Duodenal mucosa (tissue), 2 donors: ENCODE measurements around the gene OSBPL3.

Source experiments
- H3K27ac ChIP-seq: one replicate; pipeline ENCODE4 v1.7.0; 2013; ENCODE audit warnings: low read depth, low read length
- H3K27me3 ChIP-seq, 2 donors: one replicate each; pipeline ENCODE4 v1.7.0; 2013; ENCODE audit warnings: low read length in 2 of 2, control low read depth in 1 of 2; ENCODE audit not compliant: insufficient read depth in 2 of 2, control insufficient read depth in 1 of 2
- H3K36me3 ChIP-seq, 2 donors: one replicate each; pipeline ENCODE4 v1.7.0; 2013; ENCODE audit warnings: low read length in 2 of 2, control low read depth in 1 of 2; ENCODE audit not compliant: insufficient read depth in 2 of 2, control insufficient read depth in 1 of 2
- H3K4me1 ChIP-seq, 2 donors: one replicate each; pipeline ENCODE4 v1.7.0; 2013; ENCODE audit warnings: low read length in 2 of 2, control low read depth in 1 of 2; ENCODE audit not compliant: insufficient read depth in 2 of 2, control insufficient read depth in 1 of 2
- H3K4me3 ChIP-seq, 2 donors: one replicate each; pipeline ENCODE4 v1.7.0; 2013; ENCODE audit warnings: low read length in 2 of 2, low read depth in 1 of 2
- H3K9ac ChIP-seq, 2 donors: one replicate each; pipeline ENCODE4 v1.7.0; 2013; ENCODE audit warnings: low read length in 2 of 2, low read depth in 1 of 2
- H3K9me3 ChIP-seq, 2 donors: one replicate each; pipeline ENCODE4 v1.7.0; 2013; ENCODE audit warnings: low read length in 2 of 2, control low read depth in 1 of 2; ENCODE audit not compliant: control insufficient read depth in 1 of 2

OSBPL3 gene

GRCh38 chr7:24913801-24914464, 66.0 kb downstream of the OSBPL3 start:
- Histone ChIP-seq H3K27ac (no peak overlapping the region), H3K9me3 (no peaks in the 10 kb centered on the region), H3K9ac (no peak overlapping the region), H3K4me3 (no peak overlapping the region), H3K36me3 (no peaks in the 10 kb centered on the region), H3K4me1 (peaks cover 5 to 12% of the 10 kb centered on the region in 2 donors), H3K27me3 (no peaks in the 10 kb centered on the region)

GRCh38 chr7:24912874-24913514, 67.0 kb downstream of the OSBPL3 start:
- Histone ChIP-seq H3K9ac (no peak overlapping the region), H3K27me3 (no peaks in the 10 kb centered on the region), H3K27ac (no peak overlapping the region)

GRCh38 chr7:24912424-24912823, 67.6 kb downstream of the OSBPL3 start:
- H3K4me3 ChIP-seq = no peak overlapping the region
- no peak overlapping the region for H3K9ac ChIP-seq
- H3K9me3 ChIP-seq = no peaks in the 10 kb centered on the region
- H3K4me1 ChIP-seq = peaks cover 6 to 25% of the 10 kb centered on the region in 2 donors
- no peaks in the 10 kb centered on the region for H3K36me3 ChIP-seq
- H3K27me3 ChIP-seq = no peaks in the 10 kb centered on the region
- H3K27ac ChIP-seq = no peak overlapping the region

More at GRCh38 chr7:24912874-24913514, 67.0 kb downstream of the OSBPL3 start:
- no peaks in the 10 kb centered on the region for H3K36me3 ChIP-seq
- no peak overlapping the region for H3K4me3 ChIP-seq
- H3K9me3 ChIP-seq = no peaks in the 10 kb centered on the region
- peaks cover 5 to 20% of the 10 kb centered on the region in 2 donors for H3K4me1 ChIP-seq

GRCh38 chr7:24911213-24911603, 68.8 kb downstream of the OSBPL3 start:
- Histone ChIP-seq H3K9me3 (no peaks in the 10 kb centered on the region), H3K4me3 (no peak overlapping the region), H3K27me3 (no peaks in the 10 kb centered on the region), H3K27ac (no peak overlapping the region), H3K9ac (no peak overlapping the region), H3K36me3 (no peaks in the 10 kb centered on the region), H3K4me1 (peaks cover 12 to 34% of the 10 kb centered on the region in 2 donors)

GRCh38 chr7:24910551-24911212, 69.3 kb downstream of the OSBPL3 start:
- Histone ChIP-seq H3K36me3 (no peaks in the 10 kb centered on the region), H3K27ac (no peak overlapping the region), H3K9ac (no peak overlapping the region), H3K9me3 (no peaks in the 10 kb centered on the region), H3K4me1 (peaks cover 18 to 34% of the 10 kb centered on the region in 2 donors), H3K4me3 (no peak overlapping the region), H3K27me3 (no peaks in the 10 kb centered on the region)

GRCh38 chr7:24908727-24909126, 71.3 kb downstream of the OSBPL3 start:
- H3K27me3 ChIP-seq = no peaks in the 10 kb centered on the region
- H3K9ac ChIP-seq = no peak overlapping the region
- no peaks in the 10 kb centered on the region for H3K9me3 ChIP-seq
- H3K27ac ChIP-seq = no peak overlapping the region
- no peaks in the 10 kb centered on the region for H3K36me3 ChIP-seq
- no peak overlapping the region for H3K4me3 ChIP-seq
- peaks cover 28 to 42% of the 10 kb centered on the region in 2 donors for H3K4me1 ChIP-seq

- H3K27ac ChIP-seq = no peak overlapping the region
- H3K4me1 ChIP-seq = peaks cover 28 to 42% of the 10 kb centered on the region in 2 donors
- no peak overlapping the region for H3K4me3 ChIP-seq
These were observed 71.8 kb downstream of the OSBPL3 start for GRCh38 chr7:24908166-24908565.

GRCh38 chr7:24907311-24907886, 72.6 kb downstream of the OSBPL3 start:
- Histone ChIP-seq H3K4me3 (peak overlapping the region in 1 of 2 donors; percentile 4), H3K27ac (no peak overlapping the region)

More at GRCh38 chr7:24908166-24908565, 71.8 kb downstream of the OSBPL3 start:
- no peaks in the 10 kb centered on the region for H3K27me3 ChIP-seq
- no peak overlapping the region for H3K9ac ChIP-seq
- H3K9me3 ChIP-seq = no peaks in the 10 kb centered on the region
- no peaks in the 10 kb centered on the region for H3K36me3 ChIP-seq

GRCh38 chr7:24905996-24906770, 73.8 kb downstream of the OSBPL3 start:
- Histone ChIP-seq H3K9ac (no peak overlapping the region), H3K4me1 (peaks cover 28 to 49% of the 10 kb centered on the region in 2 donors), H3K36me3 (no peaks in the 10 kb centered on the region)

More at GRCh38 chr7:24907311-24907886, 72.6 kb downstream of the OSBPL3 start:
- no peaks in the 10 kb centered on the region for H3K27me3 ChIP-seq
- H3K36me3 ChIP-seq = no peaks in the 10 kb centered on the region
- no peaks in the 10 kb centered on the region for H3K9me3 ChIP-seq
- peaks cover 28 to 42% of the 10 kb centered on the region in 2 donors for H3K4me1 ChIP-seq
- no peak overlapping the region for H3K9ac ChIP-seq

More at GRCh38 chr7:24905996-24906770, 73.8 kb downstream of the OSBPL3 start:
- Histone ChIP-seq H3K27ac (no peak overlapping the region), H3K4me3 (no peak overlapping the region), H3K27me3 (no peaks in the 10 kb centered on the region), H3K9me3 (no peaks in the 10 kb centered on the region)
